ENCODE results near the gene UBXN1.

UBXN1 gene, protein sequence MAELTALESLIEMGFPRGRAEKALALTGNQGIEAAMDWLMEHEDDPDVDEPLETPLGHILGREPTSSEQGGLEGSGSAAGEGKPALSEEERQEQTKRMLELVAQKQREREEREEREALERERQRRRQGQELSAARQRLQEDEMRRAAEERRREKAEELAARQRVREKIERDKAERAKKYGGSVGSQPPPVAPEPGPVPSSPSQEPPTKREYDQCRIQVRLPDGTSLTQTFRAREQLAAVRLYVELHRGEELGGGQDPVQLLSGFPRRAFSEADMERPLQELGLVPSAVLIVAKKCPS

DNA sequence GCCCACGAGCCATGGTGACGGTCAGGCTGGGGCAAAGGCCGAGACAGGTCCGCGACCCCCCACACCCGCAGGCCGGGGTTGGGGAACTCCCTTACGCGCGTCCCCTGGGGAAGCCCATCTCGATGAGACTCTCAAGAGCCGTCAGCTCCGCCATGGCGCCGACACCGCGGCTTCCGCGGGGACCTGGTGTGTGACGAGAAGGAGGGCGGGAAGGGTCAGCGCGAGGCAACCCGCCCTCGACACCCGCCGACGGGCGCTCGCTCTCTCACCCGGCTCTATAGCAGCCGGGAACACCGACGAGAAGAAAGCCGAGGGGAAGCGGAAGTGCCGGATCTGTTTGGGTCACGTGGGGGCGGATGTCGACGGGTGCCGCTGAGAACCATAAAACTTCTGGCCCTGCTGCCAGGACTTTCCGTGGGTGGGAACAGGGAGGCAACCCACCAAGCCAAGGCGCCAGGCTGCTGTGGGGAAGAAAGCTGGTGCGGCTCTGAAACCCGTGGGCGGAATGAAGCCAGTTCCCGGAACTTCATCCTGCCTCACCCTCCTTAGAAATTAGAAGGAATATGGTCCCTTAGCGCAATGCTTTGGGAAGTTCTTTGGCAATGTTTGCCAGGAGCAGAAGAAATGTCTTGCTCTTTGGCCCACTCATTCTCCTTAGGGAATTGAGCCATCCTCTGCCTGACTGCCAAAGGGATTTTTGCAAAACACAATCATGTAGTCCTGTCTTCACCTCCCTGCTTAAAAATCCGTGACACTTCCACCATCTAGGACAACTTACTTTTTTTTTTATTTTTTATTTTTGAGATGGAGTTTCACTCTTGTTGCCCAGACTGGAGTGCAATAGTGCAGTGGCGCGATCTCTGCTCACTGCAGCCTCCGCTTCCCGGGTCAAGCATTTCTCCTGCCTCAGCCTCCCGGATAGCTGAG, at the start of gene UBXN1:
UBXN1 (minus strand) TSS at position 304 of the 927 bp plus-strand sequence; CDS start at position 154, 150 bp downstream.
- peak; percentile 72 for DNase-seq

DNA sequence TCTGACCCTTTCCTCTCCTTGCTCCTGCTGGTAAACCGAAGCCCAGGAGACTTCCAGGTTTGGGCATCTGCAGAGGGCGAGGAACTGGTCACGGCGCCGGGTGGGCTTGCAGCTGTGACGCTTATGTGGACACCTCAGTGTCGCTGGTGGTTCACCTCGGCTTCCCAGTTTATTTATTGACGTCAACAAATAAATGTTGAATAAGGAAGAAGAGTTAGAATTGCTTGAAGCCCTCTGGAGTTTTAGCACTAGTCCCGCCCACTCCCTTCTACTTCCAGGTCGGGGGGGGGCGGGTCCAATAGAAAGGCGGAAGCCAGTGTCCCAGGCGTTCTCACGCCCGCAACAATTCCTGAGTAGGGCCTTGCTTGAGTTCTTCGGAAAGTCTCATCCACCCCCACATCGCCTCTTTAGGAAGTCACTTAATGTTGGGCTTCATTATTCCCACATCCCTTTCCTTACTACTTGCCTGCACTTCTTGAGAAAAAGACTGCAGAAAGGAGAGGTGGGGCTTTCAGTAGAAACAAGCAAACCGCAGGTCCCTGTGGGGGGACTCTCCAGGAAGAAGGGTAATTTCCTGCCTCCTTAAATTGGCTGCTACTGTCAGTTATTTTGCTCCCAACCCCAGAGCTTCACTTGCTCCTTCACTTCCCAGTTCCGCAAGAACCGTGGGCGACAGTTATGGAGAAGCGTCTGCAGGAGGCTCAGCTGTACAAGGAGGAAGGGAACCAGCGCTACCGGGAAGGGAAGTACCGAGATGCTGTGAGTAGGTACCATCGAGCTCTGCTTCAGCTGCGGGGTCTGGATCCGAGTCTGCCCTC, 49.5 kb upstream of the UBXN1 start, which contains the start of gene TTC9C:
TTC9C (plus strand) TSS at position 316 of the 818 bp plus-strand sequence; CDS start at position 679, 363 bp downstream.
- peak; percentile 77 for DNase-seq

DNA sequence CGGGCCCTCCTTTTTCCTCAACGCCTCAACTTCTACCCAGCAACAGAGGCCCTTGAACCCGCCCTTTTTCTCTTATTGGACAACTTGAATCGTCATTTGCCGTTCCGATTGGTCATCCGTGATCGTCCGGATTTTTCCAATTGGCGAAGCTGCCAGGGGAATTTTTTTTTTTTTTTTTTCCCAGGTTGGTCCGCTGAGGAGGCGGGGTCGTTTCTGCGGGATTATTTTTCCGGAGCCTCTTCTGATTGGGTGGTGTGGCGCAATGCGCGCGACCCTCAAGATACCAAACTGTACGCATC, 48.9 kb upstream of the UBXN1 start:
- DNase-seq = peak; percentile 84

GRCh38 chr11:62727165-62727871, 48.4 kb upstream of the UBXN1 start, which contains the start of gene HNRNPUL2:
Gene HNRNPUL2, minus strand, starts transcription at chr11:62727457. Its CDS starts 301 bp downstream, at chr11:62727156.
- peak; percentile 99 for DNase-seq

DNA sequence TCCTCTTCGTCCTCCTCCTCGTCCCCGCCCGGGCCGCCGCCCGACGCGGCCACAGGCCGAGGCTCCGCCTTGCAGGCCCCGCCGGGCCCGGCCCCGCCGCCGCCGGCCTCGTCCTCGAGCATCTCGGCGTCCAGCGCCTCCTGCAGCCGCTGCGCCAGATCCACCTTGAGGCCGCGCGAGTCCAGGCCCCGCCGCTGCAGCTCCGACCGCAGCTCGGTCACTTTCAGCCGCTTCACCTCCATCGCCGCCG, 48.0 kb upstream of the UBXN1 start:
- no peak for DNase-seq

- peak; percentile 28 for DNase-seq
Measured at GRCh38 chr11:62726156-62726914, 47.5 kb upstream of the UBXN1 start.

DNA sequence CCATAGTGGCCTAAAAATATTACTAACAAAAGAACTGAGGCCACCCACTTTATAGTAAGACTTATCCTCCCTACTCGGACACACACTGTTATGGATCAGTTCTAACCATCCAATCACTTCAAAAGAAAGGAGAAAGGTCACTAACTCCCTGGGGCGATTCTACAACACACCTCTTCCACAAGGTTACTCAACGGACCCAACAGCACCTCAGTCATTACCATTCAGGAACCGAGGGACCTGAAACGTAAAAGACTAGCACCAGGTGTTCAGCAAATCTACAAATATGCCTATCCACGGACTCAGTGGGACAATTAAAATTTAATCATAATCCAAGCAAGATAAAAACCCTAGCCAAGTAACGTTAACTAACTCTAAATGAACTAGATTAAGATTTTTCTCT, 46.8 kb upstream of the UBXN1 start:
- no peak for DNase-seq

DNA sequence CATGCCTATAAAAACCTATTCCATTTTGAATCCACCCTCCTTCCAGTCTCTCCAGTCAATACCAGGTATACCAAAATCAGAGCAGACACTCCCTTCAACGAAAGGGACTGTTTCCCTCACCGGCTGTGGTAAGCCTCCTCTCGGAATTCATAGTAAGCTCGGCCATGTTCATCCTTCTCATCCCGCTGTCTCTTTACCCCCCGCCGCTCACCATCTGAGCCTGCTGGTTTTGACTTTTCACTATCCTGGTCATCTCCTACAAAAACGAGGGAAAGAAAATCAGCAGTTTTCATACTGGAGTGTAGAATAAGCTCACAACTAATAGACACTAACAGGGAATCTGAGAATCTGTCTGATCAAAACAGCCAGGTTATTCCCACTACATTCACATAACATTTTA, 45.3 kb upstream of the UBXN1 start:
- no peak for DNase-seq

- no peak for DNase-seq
Measured at GRCh38 chr11:62721994-62722393, 43.1 kb upstream of the UBXN1 start.

GRCh38 chr11:62719302-62719978, 40.6 kb upstream of the UBXN1 start:
- no peak for DNase-seq

DNA sequence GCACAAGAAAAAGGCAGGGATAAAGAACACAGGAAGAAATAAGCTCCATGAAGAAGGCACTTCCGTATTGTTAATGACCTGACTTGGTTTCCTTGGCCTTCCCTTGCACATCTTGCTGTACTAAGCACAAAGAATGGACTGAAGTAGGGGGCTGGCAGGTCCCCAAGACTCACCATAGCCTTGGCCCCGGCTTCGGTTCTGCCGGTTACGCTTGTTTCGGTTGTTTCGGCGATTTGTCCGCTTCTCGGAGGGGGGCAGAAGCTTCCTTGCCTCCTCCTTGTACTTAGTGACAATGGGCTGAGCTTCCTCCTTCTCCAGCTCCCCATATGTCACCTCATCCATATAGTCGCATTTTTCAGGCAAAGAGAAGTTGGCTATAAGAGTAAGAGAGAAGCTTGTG, 37.9 kb upstream of the UBXN1 start:
- no peak for DNase-seq

DNA sequence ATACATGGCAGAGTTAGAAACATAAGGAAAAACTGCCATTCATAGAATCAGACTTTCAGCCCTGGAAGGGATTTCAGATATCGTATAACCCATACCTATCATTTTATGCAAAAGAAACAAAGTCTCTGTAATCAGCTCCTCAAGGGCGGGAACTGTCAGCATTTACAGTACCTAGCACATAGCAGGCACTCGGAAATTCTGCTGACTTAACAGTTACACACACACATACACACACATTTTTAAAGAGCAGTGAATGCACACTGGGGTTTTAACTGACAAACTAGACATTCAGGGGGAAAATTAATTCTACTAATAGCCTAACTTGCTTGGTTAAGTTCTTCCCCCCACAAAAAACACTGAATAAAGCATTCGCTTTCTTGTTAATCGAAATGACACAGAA, 37.3 kb upstream of the UBXN1 start:
- no peak for DNase-seq

DNA sequence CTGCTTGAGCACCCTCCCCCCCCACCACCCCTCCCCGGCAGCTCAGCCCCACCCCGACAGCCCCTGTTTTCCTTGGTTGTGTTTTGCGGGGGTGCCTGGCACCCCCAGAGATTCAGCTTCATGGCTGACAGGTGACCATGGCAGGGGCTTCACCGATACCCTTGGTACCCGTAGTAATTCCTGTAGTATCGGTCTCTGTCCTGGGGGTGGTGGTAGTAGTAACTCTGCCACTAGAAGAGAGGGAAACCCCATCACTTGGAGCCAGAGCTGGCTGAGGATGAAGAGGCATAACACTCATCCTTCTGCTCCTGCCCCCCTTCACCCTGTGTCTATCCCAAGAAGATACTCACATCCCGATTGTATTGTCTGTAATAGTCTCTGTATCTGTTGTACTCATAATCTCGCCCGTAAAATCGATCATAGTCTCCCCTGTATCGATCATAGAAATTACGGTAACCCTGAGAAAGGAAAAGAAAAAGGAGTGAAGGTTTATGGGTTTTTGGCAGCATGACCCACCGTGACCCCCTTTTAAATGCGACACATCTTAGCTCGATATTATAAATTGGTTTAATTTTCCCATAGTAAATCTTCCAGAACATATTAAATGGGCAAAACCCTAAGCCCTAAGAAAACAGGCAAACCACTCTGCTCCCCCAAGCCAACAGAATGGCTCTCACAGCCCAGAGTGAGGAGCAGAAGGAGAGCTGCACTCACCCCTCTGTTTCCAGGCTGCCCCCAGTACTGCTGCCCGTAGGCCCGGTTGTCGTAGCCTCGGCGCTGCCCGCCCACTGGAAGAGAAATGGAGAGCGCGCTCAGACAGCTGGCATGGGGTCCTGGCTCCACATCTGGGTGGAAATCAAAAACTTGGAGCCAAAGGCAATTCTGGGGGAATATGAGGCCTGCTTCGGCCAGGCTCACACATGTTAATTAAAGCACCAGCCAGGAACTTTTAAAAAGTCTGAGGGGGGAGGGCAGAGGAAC, 36.6 kb upstream of the UBXN1 start:
- no peak for DNase-seq

DNA sequence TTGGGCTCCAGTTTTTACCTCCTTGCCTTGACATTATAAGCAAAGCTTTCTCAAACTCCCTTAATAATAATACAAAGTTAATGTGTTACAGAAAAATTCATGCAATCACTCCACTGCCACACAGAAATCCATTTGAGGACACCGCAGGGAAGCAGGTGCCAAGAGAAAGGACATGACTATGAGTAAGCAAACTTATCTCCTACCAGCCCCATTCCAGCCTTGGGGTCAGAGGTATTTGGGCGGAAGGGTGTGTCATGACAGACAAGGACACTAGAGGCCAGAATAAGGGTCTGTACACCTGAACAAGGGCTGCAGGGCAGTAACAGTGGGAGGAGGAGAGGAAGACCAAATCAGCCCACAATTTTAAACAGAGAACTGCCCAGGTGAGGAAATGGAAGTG, 34.5 kb upstream of the UBXN1 start:
- no peak for DNase-seq

DNA sequence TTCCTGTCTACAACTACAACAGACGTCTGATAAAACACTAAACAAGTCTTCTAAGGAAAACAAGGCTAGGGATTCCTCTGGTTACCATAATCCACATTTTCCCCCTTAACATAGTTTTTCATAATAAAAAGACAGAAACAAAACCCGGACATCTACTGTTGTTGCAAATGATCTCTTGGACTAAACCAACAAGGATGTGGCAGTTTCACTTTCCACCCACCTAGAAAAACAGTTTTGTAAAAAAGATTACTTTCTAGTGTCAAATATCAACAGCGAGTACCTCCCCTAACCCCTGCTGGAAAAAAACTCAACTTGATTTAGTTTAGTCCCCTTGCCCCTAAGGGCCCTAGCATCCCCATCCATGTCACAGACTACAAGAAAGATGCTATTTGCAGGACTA, 34.0 kb upstream of the UBXN1 start:
- DNase-seq = no peak

- DNase-seq = no peak
Measured at GRCh38 chr11:62712276-62712812, 33.5 kb upstream of the UBXN1 start.

GRCh38 chr11:62710001-62710345, 31.1 kb upstream of the UBXN1 start:
- no peak for DNase-seq

DNA sequence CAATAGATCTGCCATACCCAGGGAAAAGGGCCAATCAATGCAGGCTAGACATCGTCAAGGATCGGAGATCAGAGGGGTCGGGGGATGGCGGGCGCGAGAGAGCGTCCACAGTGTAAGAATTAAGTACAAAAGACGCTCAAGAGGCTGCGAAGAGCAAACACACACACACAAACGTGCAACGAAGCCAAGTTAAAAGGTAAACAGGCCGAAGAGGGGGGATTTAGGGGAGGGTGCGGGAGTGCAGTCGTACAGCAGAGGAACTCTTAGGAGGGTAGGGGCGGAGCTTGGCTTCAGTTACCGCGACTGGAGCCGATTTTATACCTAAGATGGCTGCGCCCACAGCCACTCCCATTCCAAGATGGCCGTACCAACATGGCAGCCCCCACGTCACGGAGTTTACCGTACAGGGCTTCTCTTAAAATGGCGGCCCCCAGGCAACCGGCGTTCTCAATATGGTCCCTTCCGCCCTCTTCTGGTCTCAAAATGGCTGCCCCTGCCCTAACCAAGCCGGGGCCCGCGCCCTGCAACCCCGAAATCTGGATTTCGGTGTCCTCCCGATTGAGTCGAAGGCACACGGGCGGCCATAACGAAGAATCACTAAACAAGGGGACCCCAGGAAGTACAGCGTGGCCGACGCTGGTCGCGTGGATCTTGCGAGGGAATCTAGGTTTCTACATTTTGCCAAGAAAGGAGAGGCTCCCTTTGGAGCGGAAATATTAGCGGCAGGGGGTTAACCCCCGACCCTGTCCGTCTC, 30.6 kb upstream of the UBXN1 start:
- peak; percentile 90 for DNase-seq

GRCh38 chr11:62708793-62709192, 29.9 kb upstream of the UBXN1 start:
- DNase-seq = peak; percentile 17
